Fibroblast of lung (primary cell): ENCODE measurements around the gene LTBP1.

ENCODE experiments used
- EZH2 ChIP-seq: IDR thresholded peaks from 2 replicates; pipeline ENCODE4 v1.5.1; 2012; ENCODE audit warnings: low read length, control low read depth, mild to moderate bottlenecking; ENCODE audit errors: missing control alignments
- TF ChIP-seq, protein P1 (sequence below), 2 donors: IDR thresholded peaks in 1 of 2; conservative IDR thresholded peaks in 1 of 2; 1 replicate in 1 of 2; 2 replicates in 1 of 2; pipeline ENCODE4 v1.5.1; 2011 to 2012; ENCODE audit warnings: low read length in 2 of 2, control low read depth in 1 of 2, inconsistent platforms in 1 of 2, low read depth in 1 of 2, mild to moderate bottlenecking in 1 of 2

- TF ChIP-seq, protein P1, sequence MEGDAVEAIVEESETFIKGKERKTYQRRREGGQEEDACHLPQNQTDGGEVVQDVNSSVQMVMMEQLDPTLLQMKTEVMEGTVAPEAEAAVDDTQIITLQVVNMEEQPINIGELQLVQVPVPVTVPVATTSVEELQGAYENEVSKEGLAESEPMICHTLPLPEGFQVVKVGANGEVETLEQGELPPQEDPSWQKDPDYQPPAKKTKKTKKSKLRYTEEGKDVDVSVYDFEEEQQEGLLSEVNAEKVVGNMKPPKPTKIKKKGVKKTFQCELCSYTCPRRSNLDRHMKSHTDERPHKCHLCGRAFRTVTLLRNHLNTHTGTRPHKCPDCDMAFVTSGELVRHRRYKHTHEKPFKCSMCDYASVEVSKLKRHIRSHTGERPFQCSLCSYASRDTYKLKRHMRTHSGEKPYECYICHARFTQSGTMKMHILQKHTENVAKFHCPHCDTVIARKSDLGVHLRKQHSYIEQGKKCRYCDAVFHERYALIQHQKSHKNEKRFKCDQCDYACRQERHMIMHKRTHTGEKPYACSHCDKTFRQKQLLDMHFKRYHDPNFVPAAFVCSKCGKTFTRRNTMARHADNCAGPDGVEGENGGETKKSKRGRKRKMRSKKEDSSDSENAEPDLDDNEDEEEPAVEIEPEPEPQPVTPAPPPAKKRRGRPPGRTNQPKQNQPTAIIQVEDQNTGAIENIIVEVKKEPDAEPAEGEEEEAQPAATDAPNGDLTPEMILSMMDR (conservative IDR thresholded peaks at IDR 0.05 in 1 of 2, IDR thresholded peaks at IDR 0.05 in 1 of 2; ENCODE audit: low read depth in 1 of 2, low read length in 2 of 2) = no peak
- no peak for TF ChIP-seq EZH2
Observed at GRCh38 chr2:32981612-32982011, 34.9 kb downstream of the LTBP1 start.
